ENCODE measurements around the gene SLC5A10. TPM values are rescaled to one million over a fixed set of nuclear protein-coding genes. Genes with fewer than 3 reads are reported as not detected.

SLC5A10 gene
- total and polyA plus RNA-seq, 8 donors: 0.60 to 1.0 (median 0.77) TPM; not detected in 2

GRCh38 chr17:18933102-18934058 is 18.6 kb upstream of the SLC5A10 start:
- no peak for TF ChIP-seq CTCF (IDR thresholded peaks at IDR 0.05)
- Histone ChIP-seq H3K9me3 (no peaks in the 10 kb centered on the region), H3K4me1 (no peaks in the 10 kb centered on the region), H3K4me3 (no peak overlapping the region), H3K27me3 (no peaks in the 10 kb centered on the region), H3K36me3 (peaks cover 0 to 27% of the 10 kb centered on the region in 2 donors), H3K27ac (no peak overlapping the region)
- no peak for ATAC-seq
- intact Hi-C loops (cut with DNase I): loop anchor here in 1 of 2 donors (10.0 kb wide), 1 partner anchor 59 kb away; no protein-coding TSS in a partner anchor
- DNase-seq: no peak

- TF ChIP-seq CTCF (IDR thresholded peaks at IDR 0.05): no peak
- Histone ChIP-seq H3K9me3 (no peaks in the 10 kb centered on the region), H3K27me3 (no peaks in the 10 kb centered on the region), H3K36me3 (no peaks in the 10 kb centered on the region), H3K4me1 (no peaks in the 10 kb centered on the region), H3K4me3 (no peak overlapping the region), H3K27ac (no peak overlapping the region)
- intact Hi-C loops (cut with DNase I): loop anchor here in 1 of 2 donors (10.0 kb wide), 1 partner anchor 63 kb away; no protein-coding TSS in a partner anchor
- no peak for DNase-seq
- ATAC-seq: no peak
These were observed 13.8 kb upstream of the SLC5A10 start for GRCh38 chr17:18937981-18938691.

- intact Hi-C loops (cut with DNase I): loop anchor here in 1 of 2 donors (10.0 kb wide), 1 partner anchor 64 kb away; no protein-coding TSS in a partner anchor
- Histone ChIP-seq H3K27ac (no peak overlapping the region), H3K9me3 (no peaks in the 10 kb centered on the region), H3K36me3 (no peaks in the 10 kb centered on the region), H3K4me3 (no peak overlapping the region), H3K4me1 (no peaks in the 10 kb centered on the region), H3K27me3 (no peaks in the 10 kb centered on the region)
- DNase-seq (no peak), ATAC-seq (no peak)
- TF ChIP-seq CTCF (IDR thresholded peaks at IDR 0.05): no peak
These were observed 13.3 kb upstream of the SLC5A10 start for GRCh38 chr17:18938692-18939023.

GRCh38 chr17:18944646-18945045 is 7.3 kb upstream of the SLC5A10 start:
- no peak overlapping the region for H3K4me3 ChIP-seq
- H3K9me3 ChIP-seq: no peaks in the 10 kb centered on the region
- no peak for ATAC-seq
- no peak overlapping the region for H3K27ac ChIP-seq
- no peaks in the 10 kb centered on the region for H3K36me3 ChIP-seq
- H3K4me1 ChIP-seq: no peaks in the 10 kb centered on the region
- no peaks in the 10 kb centered on the region for H3K27me3 ChIP-seq
- DNase-seq: no peak
- intact Hi-C loops (cut with DNase I): no loop called here
- no peak for TF ChIP-seq CTCF (IDR thresholded peaks at IDR 0.05)

GRCh38 chr17:18946536-18946935 is 5.4 kb upstream of the SLC5A10 start:
- H3K27me3 ChIP-seq: no peaks in the 10 kb centered on the region
- no peaks in the 10 kb centered on the region for H3K9me3 ChIP-seq
- DNase-seq (no peak), ATAC-seq (no peak)
- no peak for TF ChIP-seq CTCF (IDR thresholded peaks at IDR 0.05)
- no peak overlapping the region for H3K27ac ChIP-seq
- no peak overlapping the region for H3K4me3 ChIP-seq
- intact Hi-C loops (cut with DNase I): no loop called here
- no peaks in the 10 kb centered on the region for H3K36me3 ChIP-seq
- H3K4me1 ChIP-seq: no peaks in the 10 kb centered on the region

Measured in left lung (tissue), 10 donors.